WI38 (cell line): ENCODE data around the gene UBE3B.

Experiments used
- H3K4me3 ChIP-seq: 2 replicates; pipeline ENCODE4 v1.5.1; 2011; ENCODE audit warnings: low read depth, mild to moderate bottlenecking, control low read depth, low read length
- CTCF ChIP-seq: IDR thresholded peaks from 2 replicates; pipeline ENCODE4 v1.5.1; 2012; ENCODE audit warnings: low read depth, mild to moderate bottlenecking, control low read depth, low read length

UBE3B gene

GRCh38 chr12:109558374-109559199 lies 81.2 kb downstream of the UBE3B start:
- H3K4me3 ChIP-seq = no peak overlapping the region
- no peak for TF ChIP-seq CTCF

DNA sequence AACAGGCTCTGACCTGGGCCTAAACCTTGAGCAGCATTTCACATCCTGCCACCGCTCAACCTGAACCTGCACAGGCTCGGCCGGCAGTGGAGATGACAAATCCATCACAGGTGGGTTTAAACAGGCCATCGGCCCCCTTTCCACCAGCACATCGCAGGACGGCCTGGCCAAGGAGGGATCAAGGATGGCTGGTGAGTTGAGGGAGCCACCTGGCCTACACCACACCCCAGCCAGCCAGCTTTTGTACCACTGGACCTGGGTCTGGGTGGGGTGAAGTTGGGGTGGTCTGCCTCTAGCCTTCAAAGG lies 81.7 kb downstream of the UBE3B start:
- no peak overlapping the region for H3K4me3 ChIP-seq
- no peak for TF ChIP-seq CTCF

GRCh38 chr12:109559601-109560000 lies 82.2 kb downstream of the UBE3B start:
- TF ChIP-seq CTCF = no peak
- no peak overlapping the region for H3K4me3 ChIP-seq

DNA sequence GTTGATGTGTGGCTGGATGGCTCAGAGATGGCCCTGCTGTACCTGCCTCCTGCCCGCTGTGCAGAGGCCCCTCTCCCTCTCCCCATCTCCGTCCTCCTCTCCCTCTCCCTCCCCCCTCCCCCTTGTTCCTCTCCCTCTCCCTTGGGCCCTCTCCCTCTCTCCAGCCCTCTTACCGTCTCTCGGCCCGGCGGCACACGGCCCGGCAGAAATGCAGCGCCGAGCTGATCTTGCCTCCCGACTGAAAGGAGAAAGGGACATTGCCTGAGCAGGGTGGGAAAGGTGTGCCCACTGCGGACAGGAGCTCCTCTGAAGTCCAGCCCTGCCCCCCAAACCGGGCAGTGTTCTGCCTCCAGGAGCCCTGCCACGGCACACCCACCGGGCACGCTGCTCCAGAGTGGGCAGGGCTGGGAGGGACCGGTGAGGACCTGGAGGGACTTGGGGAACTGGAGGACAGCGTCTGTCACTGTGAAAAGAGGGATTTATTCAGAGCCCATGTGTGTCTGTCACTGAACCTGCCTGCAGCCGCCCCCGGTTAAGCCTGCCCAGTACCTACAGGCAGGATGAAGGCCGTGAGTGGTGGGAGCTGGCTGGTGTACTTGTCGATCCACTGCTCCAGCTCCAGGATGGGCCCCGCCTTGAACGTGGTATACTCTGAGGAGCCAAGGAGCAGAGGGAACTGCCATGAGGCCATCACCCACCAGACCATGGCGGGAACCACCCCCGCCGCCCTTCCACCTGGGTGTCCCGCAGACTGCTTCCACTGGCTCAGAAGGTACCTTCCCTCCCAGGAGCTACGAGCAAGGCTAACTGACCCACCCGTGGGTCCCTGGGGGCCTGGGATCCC lies 83.7 kb downstream of the UBE3B start:
- no peak for TF ChIP-seq CTCF
- no peak overlapping the region for H3K4me3 ChIP-seq

DNA sequence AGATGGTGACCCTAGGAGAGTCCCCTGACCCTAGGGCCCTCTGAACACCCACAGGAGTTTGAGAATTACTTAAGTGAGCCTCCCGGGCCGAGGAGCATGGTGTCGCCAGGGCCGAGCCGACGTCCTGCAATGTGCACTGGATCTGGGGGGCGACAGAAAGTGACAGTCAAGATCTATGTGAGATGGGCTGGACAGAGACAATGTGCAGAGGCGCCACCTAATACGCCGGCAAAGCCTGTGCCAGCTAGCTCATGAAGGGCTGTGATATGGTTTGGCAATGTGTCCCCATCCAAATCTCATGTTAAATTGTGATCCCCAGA lies 84.2 kb downstream of the UBE3B start:
- TF ChIP-seq CTCF = no peak
- H3K4me3 ChIP-seq = no peak overlapping the region

DNA sequence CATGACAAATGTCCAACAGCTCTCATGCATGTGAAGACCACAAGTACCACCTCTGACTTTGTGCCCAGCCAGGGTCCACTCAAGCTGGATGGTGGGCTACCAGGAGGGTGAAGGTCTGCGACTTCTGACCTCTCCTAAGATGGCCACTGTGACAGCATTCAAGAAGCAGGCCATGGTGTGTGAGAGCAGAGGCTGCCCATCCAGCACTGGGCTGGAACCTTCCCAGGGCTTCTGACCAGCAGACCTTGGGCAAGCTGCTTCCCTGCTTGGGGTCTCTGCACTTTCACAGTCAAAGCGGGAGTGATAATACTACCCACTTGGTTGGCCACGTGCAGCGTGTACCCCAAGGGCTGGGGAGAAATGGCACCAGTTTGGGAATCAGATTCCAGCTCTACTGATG lies 85.4 kb downstream of the UBE3B start:
- no peak for TF ChIP-seq CTCF

More for the DNA sequence above, 85.4 kb downstream of the UBE3B start:
- H3K4me3 ChIP-seq = no peak overlapping the region
